GM19239 (cell line): ENCODE results near the gene SLC30A7.
"Not testable (repeated sequence)": the region's sequence is repeated elsewhere in the genome, so short reads cannot be mapped to it uniquely, and the experiment has no call there.

Source experiments
- DNase-seq: peaks from one replicate; pipeline ENCODE4 v3.0.0; 2011; ENCODE audit warnings: low spot score; ENCODE audit not compliant: insufficient read length
- FAIRE-seq: peaks from 2 replicates; lab custom pipeline; 2011; peaks lifted over from hg19 to GRCh38; lab: Jason Lieb, UNC

The SLC30A7 gene

DNA sequence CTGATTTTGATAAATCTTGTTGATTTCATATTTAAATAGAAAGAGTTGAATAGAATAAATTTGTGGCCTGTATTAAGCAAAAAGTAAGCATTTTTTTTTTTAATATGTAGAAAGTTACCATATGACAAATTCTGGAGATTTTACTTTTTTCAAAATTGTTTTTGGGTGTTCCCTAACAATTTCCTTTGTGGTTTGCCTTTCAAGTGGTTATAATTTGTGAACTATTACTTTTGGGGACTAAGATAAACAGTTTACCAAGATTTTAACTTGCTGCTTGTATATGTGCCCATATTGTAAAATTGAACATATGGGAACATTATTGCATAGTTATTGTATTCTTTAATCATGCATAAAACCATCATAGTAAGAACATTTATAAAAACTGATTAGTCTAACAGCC is 34.6 kb downstream of the SLC30A7 start:
- no peak for FAIRE-seq
- DNase-seq: no peak

DNA sequence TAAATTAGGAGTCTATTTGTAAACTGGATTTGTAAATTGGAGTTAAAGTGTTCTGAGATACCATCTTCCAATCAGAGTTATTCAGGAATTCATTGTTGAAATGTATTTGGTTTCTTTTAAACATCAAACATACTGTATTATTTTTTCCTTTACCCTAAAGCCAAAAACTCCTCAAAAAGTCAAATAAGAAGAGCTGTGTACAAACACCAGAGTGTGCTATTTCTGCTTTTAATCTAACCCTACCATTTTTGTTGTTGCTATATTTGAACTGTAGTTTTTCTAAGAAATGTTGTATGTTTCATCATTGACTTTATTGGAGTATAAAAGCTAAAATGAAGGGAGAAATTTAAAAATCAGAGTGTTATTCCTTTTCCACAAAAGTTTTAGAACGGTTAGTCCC is 35.8 kb downstream of the SLC30A7 start:
- no peak for DNase-seq
- FAIRE-seq: no peak

DNA sequence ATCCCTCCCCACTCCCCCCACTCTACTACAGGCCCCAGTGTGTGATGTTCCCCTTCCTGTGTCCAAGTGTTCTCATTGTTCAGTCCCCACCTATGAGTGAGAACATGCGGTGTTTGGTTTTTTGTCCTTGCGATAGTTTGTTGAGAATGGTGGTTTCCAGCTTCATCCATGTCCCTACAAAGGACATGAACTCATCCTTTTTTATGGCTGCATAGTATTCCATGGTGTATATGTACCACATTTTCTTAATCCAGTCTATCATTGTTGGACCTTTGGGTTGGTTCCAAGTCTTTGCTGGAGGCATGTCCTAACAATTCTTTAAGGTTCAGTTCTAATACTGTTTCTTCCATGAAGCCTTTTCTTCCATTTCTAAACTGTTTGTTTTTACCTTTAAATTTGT is 37.7 kb downstream of the SLC30A7 start:
- FAIRE-seq: not testable (repeated sequence)

DNA sequence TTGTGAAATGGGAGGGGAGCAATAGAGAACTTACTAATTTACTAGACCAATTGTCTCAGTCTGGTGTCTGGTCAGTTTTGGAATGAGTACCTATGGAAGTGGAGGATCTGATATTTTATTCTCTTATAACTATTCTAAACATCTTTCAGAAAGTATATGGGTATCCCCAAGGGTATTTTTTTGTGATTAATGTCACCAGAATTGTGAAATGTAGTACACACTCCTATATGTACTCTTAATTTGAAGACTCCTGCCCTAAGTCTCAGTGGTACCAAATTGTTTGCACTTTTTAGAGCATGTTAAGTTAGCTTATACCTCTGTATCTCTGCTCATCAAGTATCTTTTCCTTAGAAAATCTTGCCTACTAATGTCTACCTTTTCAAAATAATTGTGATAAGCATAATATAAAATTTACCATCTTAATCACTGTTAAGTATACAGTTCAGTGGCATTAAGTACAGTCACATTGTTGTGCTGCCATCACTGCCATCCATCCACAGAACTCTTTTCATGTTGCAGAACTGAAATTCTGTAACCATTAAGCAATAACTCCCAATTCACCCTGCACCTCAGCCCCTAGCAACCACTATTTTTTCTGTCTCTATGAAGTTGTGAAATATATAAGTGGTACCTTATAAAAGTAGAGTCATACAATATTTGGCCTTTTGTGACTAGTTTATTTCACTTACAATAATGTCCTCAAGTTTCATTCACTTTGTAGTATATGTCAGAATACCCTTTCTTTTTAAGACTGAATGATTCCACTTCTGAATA is 40.5 kb downstream of the SLC30A7 start:
- FAIRE-seq (peak; percentile 52), DNase-seq (no peak)

More for the DNA sequence above, 37.7 kb downstream of the SLC30A7 start:
- DNase-seq: not testable (repeated sequence)

DNA sequence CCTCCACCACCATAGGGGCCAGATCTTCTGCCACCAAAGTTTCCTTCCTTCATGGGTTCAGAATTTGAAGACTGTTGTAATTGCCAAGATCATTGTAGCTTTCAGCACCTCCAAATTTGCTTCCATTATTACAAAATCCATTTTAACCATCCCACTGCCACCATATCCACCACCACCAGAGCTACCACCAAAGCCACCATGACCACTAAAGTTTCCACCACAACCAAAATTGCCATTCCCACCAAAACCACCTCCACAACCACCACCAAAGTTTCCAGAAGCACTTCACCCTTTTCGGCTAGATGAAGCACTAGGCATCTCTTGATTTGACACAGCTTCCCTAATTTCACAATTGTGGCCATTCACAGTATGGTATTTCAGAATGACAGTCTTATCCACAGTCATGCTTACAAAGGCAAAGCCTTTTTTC is 45.2 kb downstream of the SLC30A7 start:
- peak; percentile 59 for FAIRE-seq

DNA sequence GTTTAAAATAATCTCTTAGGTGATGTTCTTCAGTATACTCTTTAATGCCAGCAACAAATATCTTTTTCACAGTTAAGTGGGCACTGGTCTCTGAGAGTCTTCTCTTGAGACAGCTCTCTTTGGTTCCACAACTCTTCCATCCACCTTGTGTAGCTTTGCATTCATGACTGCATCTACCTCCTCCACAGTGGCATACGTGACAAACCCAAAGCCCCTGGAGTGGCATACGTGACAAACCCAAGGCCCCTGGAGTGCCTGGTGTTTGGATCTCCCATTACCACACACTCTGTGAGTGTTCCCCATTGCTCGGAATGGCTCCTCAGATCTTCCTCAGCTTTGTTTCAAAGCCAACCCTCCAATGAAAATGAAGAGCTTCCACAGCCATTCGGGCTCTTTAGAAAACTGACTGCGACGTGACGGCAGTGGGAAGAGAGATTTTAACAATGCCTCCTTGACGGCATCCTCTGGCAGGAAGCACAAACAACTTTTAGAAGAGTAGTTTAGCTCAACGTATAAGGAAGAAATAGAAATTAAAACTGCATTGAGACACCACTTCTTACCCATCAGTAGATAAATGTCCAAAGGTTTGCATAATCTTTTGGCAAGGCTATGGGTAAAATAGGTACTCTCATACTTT is 45.8 kb downstream of the SLC30A7 start:
- FAIRE-seq (peak; percentile 31), DNase-seq (no peak)

More for the DNA sequence above, 45.2 kb downstream of the SLC30A7 start:
- no peak for DNase-seq

DNA sequence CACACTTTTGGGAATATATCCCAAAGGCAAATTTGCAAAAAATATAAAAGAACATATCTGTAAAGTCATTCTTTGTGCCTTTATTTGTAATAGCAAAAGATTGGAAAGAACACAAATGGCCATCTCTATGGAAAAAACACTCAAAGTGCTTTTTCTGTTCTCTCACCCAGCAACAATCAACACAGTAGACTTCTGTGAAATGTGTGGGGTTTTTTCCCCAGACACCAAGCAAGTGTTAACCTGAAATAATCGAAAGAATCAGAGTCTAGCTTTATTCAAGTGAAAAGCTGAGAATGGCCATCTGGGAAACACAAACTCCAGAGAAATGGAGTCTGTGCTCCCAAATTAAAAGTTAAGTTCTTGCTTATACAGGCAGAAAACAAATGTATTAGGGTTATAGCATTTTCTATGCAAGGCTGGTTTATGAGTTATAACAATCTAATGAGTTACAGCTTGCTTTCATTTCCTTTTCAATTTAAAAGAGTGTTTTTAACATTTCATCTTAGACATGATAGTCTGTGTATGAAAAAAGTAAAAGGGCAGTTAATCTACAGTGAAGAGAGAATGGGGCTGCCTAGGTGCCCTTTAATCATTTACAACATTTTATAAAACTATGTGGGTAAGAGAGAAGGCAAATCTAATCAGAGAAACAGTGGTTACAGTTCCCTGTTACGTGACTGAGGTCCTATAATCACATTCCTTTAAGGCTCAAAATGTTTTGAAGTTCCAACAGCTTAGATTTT is 46.6 kb downstream of the SLC30A7 start:
- DNase-seq: no peak
- no peak for FAIRE-seq

DNA sequence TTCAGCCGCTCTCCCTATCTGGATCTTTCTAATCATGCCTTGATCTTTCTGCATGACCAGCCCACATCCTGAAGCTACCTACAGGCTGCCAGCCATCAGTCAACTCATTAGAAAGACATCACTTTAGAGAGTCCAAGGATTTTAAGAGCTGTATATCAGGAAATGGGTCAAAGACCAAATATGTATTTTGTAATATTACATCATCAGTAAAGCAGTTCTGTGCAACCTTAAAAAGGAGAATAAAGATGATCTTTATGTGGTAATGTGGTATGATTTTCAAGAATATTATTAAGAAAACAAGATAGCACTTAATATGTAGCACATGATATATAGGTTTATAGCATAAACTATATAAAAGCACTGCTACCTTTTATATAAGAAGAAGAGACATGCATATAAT is 47.6 kb downstream of the SLC30A7 start:
- FAIRE-seq (no peak), DNase-seq (no peak)

DNA sequence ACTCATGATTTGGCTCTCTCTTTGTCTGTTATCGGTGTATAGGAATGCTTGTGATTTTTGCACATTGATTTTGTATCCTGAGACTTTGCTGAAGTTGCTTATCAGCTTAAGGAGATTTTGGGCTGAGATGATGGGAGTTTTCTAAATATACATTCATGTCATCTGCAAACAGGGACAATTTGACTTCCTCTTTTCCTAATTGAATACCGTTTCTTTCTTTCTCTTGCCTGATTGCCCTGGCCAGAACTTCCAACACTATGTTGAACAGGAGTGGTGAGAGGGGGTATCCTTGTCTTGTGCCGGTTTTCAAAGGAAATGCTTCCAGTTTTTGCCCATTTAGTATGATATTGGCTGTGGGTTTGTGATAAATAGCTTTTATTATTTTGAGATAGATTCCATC is 50.2 kb downstream of the SLC30A7 start:
- not testable (repeated sequence) for FAIRE-seq, DNase-seq

DNA sequence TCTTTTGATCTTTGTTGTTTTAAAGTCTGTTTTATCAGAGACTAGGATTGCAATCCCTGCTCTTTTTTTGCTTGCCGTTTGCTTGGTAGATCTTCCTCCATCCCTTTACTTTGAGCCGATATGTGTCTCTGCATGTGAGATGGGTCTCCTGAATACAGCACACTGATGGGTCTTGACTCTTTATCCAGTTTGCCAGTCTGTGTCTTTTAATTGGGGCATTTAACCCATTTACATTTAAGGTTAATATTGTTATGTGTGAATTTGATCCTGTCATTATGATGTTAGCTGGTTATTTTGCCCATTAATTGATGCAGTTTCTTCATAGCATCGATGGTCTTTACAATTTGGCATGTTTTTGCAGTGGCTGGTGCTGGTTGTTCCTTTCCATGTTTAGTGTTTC is 51.9 kb downstream of the SLC30A7 start:
- DNase-seq, FAIRE-seq: not testable (repeated sequence)

DNA sequence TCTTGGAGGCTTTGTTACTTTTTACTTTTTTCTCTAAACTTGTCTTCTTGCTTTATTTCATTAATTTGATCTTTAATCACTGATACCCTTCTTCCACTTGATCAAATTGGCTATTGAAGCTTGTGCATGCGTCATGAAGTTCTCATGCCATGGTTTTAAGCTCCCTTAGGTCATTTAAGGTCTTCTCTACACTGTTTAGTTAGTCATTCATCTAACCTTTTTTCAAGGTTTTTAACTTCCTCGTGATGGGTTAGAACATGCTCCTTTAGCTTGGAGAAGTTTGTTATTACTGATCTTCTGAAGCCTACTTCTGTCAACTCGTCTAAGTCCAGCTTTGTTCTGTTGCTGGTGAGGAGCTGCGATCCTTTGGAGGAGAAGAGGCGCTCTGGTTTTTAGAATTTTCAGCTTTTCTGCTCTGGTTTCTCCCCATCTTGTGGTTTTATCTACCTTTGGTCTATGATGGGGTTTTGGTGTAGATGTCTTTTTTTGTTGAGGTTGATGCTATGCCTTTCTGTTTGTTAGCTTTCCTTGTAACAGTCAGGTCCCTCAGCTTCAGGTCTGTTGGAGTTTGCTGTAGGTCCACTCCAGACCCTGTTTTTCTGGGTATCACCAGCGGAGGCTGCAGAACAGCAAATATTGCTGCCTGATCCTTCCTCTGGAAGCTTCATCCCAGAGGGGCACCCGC is 53.0 kb downstream of the SLC30A7 start:
- FAIRE-seq, DNase-seq: not testable (repeated sequence)

DNA sequence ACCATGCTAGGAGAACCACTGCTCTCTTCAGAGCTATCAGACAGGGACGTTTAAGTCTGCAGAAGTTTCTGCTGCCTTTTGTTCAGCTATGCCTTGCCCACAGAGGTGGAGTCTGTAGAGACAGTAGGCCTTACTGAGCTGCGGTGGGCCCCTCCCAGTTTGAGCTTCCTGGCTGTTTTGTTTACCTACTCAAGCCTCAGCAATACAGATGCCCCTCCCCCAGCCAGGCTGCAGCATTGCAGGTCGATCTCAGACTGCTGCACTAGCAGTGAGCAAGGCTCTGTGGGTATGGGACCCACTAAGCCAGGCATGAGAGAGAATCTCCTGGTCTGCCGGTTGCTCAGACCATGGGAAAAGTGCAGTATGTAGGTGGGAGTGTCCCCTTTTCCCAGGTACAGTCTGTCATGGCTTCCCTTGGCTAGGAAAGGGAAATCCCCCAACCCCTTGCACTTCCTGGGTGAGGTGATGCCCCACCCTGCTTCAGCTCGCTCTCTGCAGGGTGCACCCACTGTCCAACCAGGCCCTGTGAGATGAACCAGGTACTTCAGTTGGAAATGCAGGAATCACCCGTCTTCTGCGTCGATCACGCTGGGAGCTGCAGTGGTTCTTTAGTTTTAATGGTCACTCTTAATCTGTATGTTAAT is 53.7 kb downstream of the SLC30A7 start:
- FAIRE-seq: not testable (repeated sequence)
- DNase-seq: peak; percentile 3

DNA sequence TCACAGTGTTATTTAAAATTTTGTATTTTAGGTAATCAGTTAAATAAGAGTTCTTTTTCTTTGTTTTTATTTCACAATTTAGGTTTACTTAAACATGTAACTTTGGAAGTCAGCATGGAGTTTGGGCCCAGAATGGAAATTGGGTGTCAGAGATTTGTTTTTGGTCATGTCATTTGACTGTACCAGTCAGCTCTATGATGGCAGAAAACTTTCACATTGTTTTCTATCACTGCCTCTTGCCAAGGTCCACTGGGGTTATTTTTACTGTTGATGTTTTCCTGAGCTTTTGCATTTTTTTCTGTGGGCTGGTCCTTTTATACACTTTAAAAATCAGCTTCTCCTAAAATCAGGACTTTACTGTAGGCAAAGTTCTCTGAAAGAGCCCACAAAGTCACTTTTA is 54.4 kb downstream of the SLC30A7 start:
- FAIRE-seq (peak; percentile 33), DNase-seq (no peak)

DNA sequence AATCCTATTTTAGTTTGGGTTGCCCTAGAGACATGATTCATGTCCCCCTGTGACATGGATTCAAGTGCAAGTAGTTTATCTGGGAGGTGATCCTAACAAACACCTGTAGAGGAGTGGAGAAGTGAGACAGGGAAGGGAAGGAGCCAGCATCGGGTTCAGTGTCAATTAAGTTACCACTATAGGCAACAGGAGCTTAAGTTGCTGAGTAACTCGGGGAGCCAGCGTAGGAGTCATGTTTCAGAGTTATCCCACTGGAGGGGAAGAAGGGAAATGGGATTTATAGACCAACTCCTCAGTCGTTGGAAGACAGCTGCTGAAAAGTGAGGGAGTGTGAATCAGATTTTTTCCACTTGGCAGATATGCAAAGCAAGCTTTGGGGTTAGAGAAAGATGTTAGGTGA is 54.9 kb downstream of the SLC30A7 start:
- DNase-seq (no peak), FAIRE-seq (no peak)

DNA sequence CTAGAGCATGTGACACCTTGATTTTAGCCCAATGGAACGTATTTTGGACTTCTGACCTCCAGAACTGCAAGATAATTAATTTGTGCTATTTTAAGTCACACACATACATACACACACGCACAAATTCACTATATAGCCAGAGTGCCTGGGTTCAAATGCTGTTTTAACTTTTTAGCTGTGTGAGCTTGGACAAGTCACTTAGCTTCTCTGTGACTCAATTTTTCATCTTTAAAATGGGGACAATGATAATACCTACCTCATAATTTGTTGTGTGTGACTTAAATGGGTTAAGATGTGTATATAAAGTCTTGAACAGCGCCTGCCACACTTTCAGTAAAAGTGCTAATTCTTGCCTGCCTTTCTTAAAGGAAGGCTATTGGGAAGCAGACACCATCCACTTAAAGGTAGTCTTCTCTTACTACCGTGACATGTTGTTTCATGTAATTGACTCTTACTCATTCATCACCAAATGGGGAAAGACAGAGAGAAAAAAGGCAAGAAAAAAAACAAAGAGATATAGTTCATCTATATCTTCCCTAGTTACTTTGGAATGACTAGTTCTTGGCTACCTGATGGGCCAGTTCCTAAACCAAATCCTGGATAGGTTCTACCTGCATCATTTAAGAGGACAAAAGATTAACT is 56.3 kb downstream of the SLC30A7 start:
- DNase-seq (no peak), FAIRE-seq (no peak)

DNA sequence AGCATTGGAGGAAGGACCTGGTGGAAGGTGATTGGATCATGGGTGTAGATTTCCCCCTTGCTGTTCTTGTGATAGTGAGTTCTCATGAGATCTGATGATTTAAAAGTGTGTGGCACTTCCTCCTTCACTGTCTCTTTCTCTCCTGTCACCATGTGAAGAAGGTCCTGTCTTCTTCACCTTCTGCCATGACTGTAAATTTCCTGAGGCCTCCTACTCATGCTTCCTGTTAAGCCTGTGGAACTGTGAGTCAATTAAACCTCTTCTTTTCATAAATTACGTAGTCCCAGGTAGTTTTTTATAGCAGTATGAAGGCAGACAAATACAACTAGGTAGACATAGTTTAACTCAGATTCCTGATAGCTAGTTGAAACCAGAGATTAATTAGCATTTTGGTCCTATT is 57.1 kb downstream of the SLC30A7 start:
- peak; percentile 55 for FAIRE-seq
- DNase-seq: not testable (repeated sequence)

DNA sequence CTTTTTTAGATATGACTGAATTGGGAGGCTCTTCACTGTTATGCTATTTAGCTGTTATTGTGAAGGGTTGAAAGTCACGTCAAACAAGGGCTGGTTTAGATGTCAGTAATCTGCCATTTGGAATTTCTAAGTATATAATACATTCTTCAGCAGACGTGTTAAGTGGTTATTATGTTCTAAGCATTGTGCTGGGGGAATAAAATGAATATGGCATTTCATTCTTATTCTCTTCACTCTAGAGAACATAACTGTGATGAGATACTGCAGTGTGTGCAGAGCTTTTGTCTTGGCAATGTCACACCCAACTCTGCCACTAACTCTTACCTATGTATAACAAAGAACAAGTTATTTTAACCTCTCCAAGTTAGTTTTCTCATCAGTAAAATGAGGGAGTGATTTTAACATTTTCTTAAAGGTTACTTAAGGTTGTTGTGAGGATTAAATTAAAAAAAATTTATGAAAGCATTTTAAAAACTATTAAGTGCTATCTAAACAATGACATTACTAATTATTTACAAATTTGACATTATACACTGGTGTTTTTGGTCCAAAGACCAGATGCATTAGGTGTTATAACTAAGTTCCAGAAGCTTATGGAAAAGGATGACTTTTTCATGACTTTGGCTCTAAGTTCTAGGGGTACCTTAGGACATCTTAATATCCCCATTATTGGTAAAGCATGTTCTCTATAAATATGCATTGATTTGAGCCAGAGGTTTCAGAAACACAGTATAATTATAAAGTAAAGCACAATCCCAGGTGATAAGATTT is 58.3 kb downstream of the SLC30A7 start:
- FAIRE-seq (no peak), DNase-seq (no peak)

DNA sequence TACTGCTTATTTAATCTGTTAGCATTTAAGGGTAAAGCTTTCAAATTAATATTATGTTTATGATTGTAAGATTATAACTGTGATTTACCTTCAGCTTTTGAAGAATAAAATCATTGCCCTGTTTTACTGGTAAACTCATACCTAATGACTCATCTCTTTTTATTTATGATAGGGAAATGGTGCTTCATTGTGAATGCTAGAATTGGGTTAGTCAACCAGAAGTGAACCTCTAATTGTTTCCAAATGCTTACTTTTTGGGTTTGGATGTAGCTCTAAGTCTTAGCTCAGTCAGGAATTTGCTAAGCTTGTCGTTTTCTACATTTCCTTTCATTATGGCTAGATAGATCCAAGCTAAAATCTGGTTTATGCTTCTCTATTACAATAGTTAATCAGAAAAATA is 59.4 kb downstream of the SLC30A7 start:
- DNase-seq: no peak

More for the DNA sequence above, 59.4 kb downstream of the SLC30A7 start:
- FAIRE-seq: no peak
